ENCODE results near the gene SLC2A6. TPM values are rescaled to one million over a fixed set of nuclear protein-coding genes. Genes with fewer than 3 reads are reported as not detected.

The SLC2A6 gene
- total RNA-seq, 1 donor from 2014 or later: 29.2 TPM

GRCh38 chr9:133515240-133515610 is 36.3 kb upstream of the SLC2A6 start:
- no peak for TF ChIP-seq CTCF (conservative IDR thresholded peaks at IDR 0.05; ENCODE audit: low read depth, low read length)
- no peak overlapping the region for H3K4me3 ChIP-seq (ENCODE audit: low read depth, low read length)
- DNase-seq (ENCODE audit: low read depth): no peak

- no peak for DNase-seq (ENCODE audit: low read depth)
- TF ChIP-seq CTCF (conservative IDR thresholded peaks at IDR 0.05; ENCODE audit: low read depth, low read length): no peak
- no peak overlapping the region for H3K4me3 ChIP-seq (ENCODE audit: low read depth, low read length)
Measured at GRCh38 chr9:133514460-133515239, 35.8 kb upstream of the SLC2A6 start.

- no peak for DNase-seq (ENCODE audit: low read depth)
- H3K4me3 ChIP-seq (ENCODE audit: low read depth, low read length): no peak overlapping the region
- no peak for TF ChIP-seq CTCF (conservative IDR thresholded peaks at IDR 0.05; ENCODE audit: low read depth, low read length)
Measured at GRCh38 chr9:133513214-133514100, 34.6 kb upstream of the SLC2A6 start.

GRCh38 chr9:133512253-133513213 is 33.6 kb upstream of the SLC2A6 start:
- H3K4me3 ChIP-seq (ENCODE audit: low read depth, low read length): no peak overlapping the region
- no peak for TF ChIP-seq CTCF (conservative IDR thresholded peaks at IDR 0.05; ENCODE audit: low read depth, low read length)
- no peak for DNase-seq (ENCODE audit: low read depth)

- no peak for DNase-seq (ENCODE audit: low read depth)
- TF ChIP-seq CTCF (conservative IDR thresholded peaks at IDR 0.05; ENCODE audit: low read depth, low read length): no peak
- H3K4me3 ChIP-seq (ENCODE audit: low read depth, low read length): no peak overlapping the region
Measured at GRCh38 chr9:133511607-133512006, 32.7 kb upstream of the SLC2A6 start.

- H3K4me3 ChIP-seq (ENCODE audit: low read depth, low read length): no peak overlapping the region
- TF ChIP-seq CTCF (conservative IDR thresholded peaks at IDR 0.05; ENCODE audit: low read depth, low read length): no peak
- DNase-seq (ENCODE audit: low read depth): no peak
Measured at GRCh38 chr9:133510926-133511505, 32.1 kb upstream of the SLC2A6 start.

Data from epithelial cell of proximal tubule (primary cell).